SK-N-MC (cell line): Measurements from ENCODE around the gene ITPR3.

Experiments used
- DNase-seq: peaks from one replicate; pipeline ENCODE4 v3.0.0-alpha.2; 2011; ENCODE audit warnings: low read depth, low spot score
- H3K27ac ChIP-seq: fragments of 200-600 bp; sonication (generic); 2 replicates; pipeline ENCODE4 v1.5.1; 2016; ENCODE audit warnings: mixed run types
- H3K36me3 ChIP-seq: fragments of 200-600 bp; sonication (generic); 2 replicates; pipeline ENCODE4 v1.6.1; 2017; ENCODE audit warnings: antibody characterized with exemption, low read length, mixed read lengths; ENCODE audit not compliant: insufficient read depth
- H3K4me3 ChIP-seq: fragments of 200-600 bp; sonication (generic); 2 replicates; pipeline ENCODE4 v1.5.1; 2016
- H3K9ac ChIP-seq: fragments of 200-600 bp; sonication (generic); 2 replicates; pipeline ENCODE4 v1.8.0; 2017; ENCODE audit warnings: mixed run types, mixed read lengths; ENCODE audit not compliant: insufficient read length
- H3K9me3 ChIP-seq: fragments of 200-600 bp; sonication (generic); 2 replicates; pipeline ENCODE4 v1.6.1; 2017; ENCODE audit warnings: low read depth, mild to moderate bottlenecking, antibody characterized with exemption, low read length, moderate library complexity, mixed read lengths
- EZH2 ChIP-seq: fragments of 200-600 bp; sonication (generic); IDR thresholded peaks from one replicate; pipeline ENCODE4 v1.6.1; 2017; ENCODE audit warnings: antibody characterized with exemption
- FOXP2 ChIP-seq: optimal IDR thresholded peaks from 2 replicates; pipeline ENCODE3; 2011; ENCODE audit warnings: mild to moderate bottlenecking, moderate library complexity; ENCODE audit not compliant: insufficient read depth; ENCODE audit errors: extremely low read length, control extremely low read depth
- POLR2AphosphoS5 ChIP-seq: IDR thresholded peaks from 2 replicates; pipeline ENCODE4 v1.6.1; 2012; ENCODE audit warnings: mild to moderate bottlenecking, low read depth, low read length, borderline replicate concordance

ITPR3 gene

GRCh38 chr6:33588894-33589293 lies 32.2 kb upstream of the ITPR3 start:
- DNase-seq: no peak
- no peaks in the 10 kb centered on the region for H3K36me3 ChIP-seq
- H3K4me3 ChIP-seq: no peak overlapping the region
- no peaks in the 10 kb centered on the region for H3K9me3 ChIP-seq
- H3K9ac ChIP-seq: no peak overlapping the region
- no peak overlapping the region for H3K27ac ChIP-seq
- TF ChIP-seq EZH2 (no peak), FOXP2 (no peak), POLR2AphosphoS5 (no peak)

GRCh38 chr6:33589392-33589730 lies 31.8 kb upstream of the ITPR3 start:
- Histone ChIP-seq H3K9ac (no peak overlapping the region), H3K9me3 (no peaks in the 10 kb centered on the region), H3K36me3 (no peaks in the 10 kb centered on the region), H3K27ac (no peak overlapping the region), H3K4me3 (no peak overlapping the region)
- no peak for DNase-seq
- TF ChIP-seq POLR2AphosphoS5 (no peak), FOXP2 (no peak), EZH2 (no peak)

DNA sequence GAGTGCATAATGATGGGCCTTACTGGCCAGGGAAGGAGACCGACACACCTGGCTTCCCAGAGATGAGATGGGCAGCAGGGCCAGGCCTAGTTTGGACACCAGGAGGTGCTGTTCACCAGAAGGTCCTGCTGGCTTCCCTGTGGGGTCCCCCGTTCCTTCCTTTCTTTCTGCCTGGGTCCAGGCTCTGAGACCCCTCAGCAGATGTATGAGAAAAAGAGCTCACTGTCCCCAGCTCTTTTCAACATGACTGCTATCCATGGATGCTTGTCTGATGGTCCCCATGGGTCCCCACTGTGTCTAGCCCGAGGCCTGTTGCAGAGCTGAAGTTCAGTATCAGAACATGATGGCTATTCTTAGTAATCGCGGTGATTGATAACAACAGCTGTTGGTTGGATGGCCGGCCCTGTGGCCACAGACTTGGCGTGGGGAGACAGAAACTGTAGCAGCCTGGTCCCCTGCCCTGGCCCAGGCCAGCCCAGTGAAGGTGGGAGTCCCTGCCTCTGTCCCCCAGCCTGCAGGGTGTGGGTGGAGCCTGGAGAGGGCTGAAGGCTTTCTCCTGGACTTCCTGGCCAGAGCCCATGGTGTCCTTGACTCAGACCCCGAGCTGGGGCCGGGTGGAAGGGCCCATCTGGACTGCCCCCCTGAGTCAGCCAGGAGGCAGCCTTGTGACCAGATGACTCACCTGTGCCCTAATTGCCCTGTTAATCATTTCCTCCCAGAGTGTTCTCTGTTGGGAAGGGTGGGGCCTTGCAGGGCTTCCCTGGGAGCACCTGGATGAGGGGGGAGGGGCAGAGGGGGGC lies 31.2 kb upstream of the ITPR3 start:
- Histone ChIP-seq H3K36me3 (no peaks in the 10 kb centered on the region), H3K9me3 (no peaks in the 10 kb centered on the region), H3K9ac (no peak overlapping the region), H3K27ac (no peak overlapping the region), H3K4me3 (no peak overlapping the region)
- no peak for TF ChIP-seq FOXP2
- TF ChIP-seq POLR2AphosphoS5: no peak
- TF ChIP-seq EZH2: no peak
- DNase-seq: no peak

DNA sequence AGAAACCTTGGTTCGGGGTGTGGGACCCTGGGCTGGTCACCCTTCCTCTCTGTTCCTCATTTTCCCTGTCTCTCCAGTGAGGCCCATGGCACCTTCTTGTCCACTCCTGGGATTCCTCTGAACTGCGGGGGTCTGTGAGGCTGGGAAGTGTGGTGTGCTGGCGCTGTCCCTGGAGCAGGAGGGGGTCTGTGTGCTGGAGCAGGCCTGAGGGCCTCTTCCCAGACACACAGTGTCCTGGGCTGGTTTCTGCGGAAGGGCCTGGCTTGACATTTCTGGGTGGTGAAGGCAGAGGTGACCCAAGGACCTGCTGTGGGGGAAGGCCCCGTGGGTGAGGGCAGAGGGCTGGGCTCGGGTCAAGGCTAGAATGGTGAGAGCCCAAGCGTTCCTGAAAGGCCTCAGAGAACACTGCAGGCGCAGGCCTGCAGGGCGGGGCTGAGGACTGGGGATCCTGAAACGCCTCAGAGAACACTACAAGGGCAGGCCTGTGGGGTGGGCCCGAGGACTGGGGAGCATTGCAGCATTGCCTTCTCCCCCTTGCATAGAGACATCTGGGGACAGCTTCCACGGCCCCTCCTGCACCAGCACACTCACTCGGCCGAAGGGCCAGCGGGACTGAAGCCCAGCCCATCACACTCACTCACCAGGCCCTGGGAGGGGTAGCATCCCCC lies 30.5 kb upstream of the ITPR3 start:
- no peak overlapping the region for H3K4me3 ChIP-seq
- H3K36me3 ChIP-seq: no peaks in the 10 kb centered on the region
- no peak overlapping the region for H3K27ac ChIP-seq
- no peak overlapping the region for H3K9ac ChIP-seq
- no peak for TF ChIP-seq EZH2
- TF ChIP-seq POLR2AphosphoS5: no peak
- TF ChIP-seq FOXP2: no peak
- no peaks in the 10 kb centered on the region for H3K9me3 ChIP-seq
- no peak for DNase-seq

- H3K27ac ChIP-seq: no peak overlapping the region
- H3K9ac ChIP-seq: no peak overlapping the region
- TF ChIP-seq EZH2 (no peak), FOXP2 (no peak), POLR2AphosphoS5 (no peak)
These were observed 29.6 kb upstream of the ITPR3 start for GRCh38 chr6:33591424-33592032.

GRCh38 chr6:33592280-33592594 lies 28.9 kb upstream of the ITPR3 start:
- TF ChIP-seq FOXP2 (no peak), EZH2 (no peak), POLR2AphosphoS5 (no peak)
- Histone ChIP-seq H3K36me3 (no peaks in the 10 kb centered on the region), H3K4me3 (no peak overlapping the region), H3K27ac (no peak overlapping the region), H3K9ac (no peak overlapping the region), H3K9me3 (no peaks in the 10 kb centered on the region)
- DNase-seq: no peak

More at GRCh38 chr6:33591424-33592032, 29.6 kb upstream of the ITPR3 start:
- DNase-seq: no peak
- H3K36me3 ChIP-seq: no peaks in the 10 kb centered on the region
- H3K4me3 ChIP-seq: no peak overlapping the region
- H3K9me3 ChIP-seq: no peaks in the 10 kb centered on the region

DNA sequence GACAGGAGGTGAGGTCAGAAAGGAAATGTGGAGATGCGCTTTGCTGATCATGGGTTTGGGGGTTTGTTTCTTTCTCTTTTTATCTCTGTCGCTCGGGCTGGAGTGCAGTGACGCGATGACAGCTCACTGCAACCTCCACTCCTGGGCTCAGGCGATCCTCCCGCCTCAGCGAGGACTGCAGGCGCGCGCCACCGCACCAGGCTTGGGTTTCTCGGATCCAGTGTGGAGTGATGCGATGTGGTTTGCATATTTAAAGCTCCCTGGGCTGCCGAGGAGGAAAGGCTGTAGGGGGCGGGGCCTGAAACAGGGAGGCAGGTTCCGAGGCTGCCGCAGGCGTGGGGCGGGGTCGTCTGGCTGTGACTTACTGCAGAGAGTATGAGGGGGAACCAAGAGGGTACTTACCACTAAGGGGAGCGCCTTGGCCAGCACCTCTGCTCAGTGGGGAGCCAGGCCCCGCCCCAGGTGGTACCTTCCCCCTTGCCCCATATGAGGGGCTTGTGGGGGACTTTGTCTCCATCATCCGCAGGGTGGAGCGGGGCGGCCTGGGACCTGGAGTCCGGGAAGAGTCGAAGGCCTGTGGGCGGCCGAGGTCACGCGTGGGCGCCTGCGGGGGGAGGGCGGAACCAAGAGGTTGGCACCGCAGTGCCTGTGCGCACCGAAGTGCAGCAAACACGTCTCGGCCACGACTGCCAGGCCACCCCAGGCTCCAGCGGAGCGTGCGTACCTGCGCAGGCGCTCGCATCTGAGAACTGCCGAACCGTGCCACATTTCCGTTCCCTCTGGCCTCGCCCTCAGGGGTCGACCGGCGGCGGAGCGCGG lies 28.3 kb upstream of the ITPR3 start:
- no peaks in the 10 kb centered on the region for H3K9me3 ChIP-seq
- no peaks in the 10 kb centered on the region for H3K36me3 ChIP-seq
- H3K9ac ChIP-seq: no peak overlapping the region
- H3K4me3 ChIP-seq: no peak overlapping the region
- no peak for DNase-seq
- H3K27ac ChIP-seq: no peak overlapping the region
- no peak for TF ChIP-seq POLR2AphosphoS5
- no peak for TF ChIP-seq FOXP2
- no peak for TF ChIP-seq EZH2

DNA sequence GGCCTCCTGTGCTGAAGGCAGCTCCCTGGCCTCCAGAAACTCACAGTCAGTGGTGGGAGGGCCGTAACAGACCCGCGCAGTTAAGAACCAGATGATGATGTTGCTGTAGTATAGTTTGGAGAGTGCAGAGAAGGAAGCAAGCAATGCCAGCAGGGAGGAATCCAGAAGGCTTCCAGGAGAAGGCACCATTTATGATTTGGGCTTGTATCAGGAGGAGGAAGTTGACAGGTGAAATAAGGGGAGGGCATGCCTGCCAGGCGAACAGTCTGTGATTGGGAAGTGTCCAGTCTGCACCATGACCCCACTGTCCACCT lies 27.8 kb upstream of the ITPR3 start:
- no peak overlapping the region for H3K9ac ChIP-seq
- no peak overlapping the region for H3K4me3 ChIP-seq

More for the DNA sequence above, 27.8 kb upstream of the ITPR3 start:
- no peak overlapping the region for H3K27ac ChIP-seq
- H3K36me3 ChIP-seq: no peaks in the 10 kb centered on the region
- H3K9me3 ChIP-seq: no peaks in the 10 kb centered on the region
- no peak for DNase-seq
- TF ChIP-seq FOXP2 (no peak), EZH2 (no peak), POLR2AphosphoS5 (no peak)
